K562 (cell line): ENCODE data around the gene EBNA1BP2. TPM values are rescaled to one million over a fixed set of nuclear protein-coding genes. Genes with fewer than 3 reads are reported as not detected.
A peak's percentile ranks its signal among the peaks of the same experiment; 100 is the strongest.

ENCODE experiments used
- BHLHE40 ChIP-seq: IDR thresholded peaks from 2 replicates; pipeline ENCODE4 v1.6.1; 2011; ENCODE audit warnings: low read length, improper control_type of control experiment
- NBN ChIP-seq: fragments of 450-650 bp; IDR thresholded peaks from 2 replicates; pipeline ENCODE4 v1.6.1; 2016; ENCODE audit warnings: low read depth, mild to moderate bottlenecking
- NFIC ChIP-seq: fragments of 450-650 bp; IDR thresholded peaks from 2 replicates; pipeline ENCODE4 v1.6.1; 2017; ENCODE audit warnings: mild to moderate bottlenecking, inconsistent platforms
- PCBP2 ChIP-seq: fragments of 200-400 bp; formaldehyde crosslinking; IDR thresholded peaks from 2 replicates; pipeline ENCODE4 v1.6.1; 2018; ENCODE audit warnings: low read length, low read depth, mild to moderate bottlenecking, moderate library complexity; ENCODE audit not compliant: poor library complexity, severe bottlenecking
- RBBP5 ChIP-seq: fragments of 200-600 bp; sonication (generic); IDR thresholded peaks from 2 replicates; pipeline ENCODE4 v1.6.1; 2012; ENCODE audit warnings: borderline replicate concordance, mild to moderate bottlenecking, low read length, control low read depth, inconsistent platforms; ENCODE audit not compliant: insufficient read depth, poor library complexity, severe bottlenecking
- RBM34 ChIP-seq: fragments of 200-400 bp; formaldehyde crosslinking; IDR thresholded peaks from 2 replicates; pipeline ENCODE4 v1.6.1; 2018; ENCODE audit warnings: low read length, borderline replicate concordance; ENCODE audit not compliant: insufficient read depth
- SETDB1 ChIP-seq: IDR thresholded peaks from one replicate; pipeline ENCODE4 v1.6.1; 2012; ENCODE audit warnings: low read length, control low read depth, inconsistent platforms
- TFAM ChIP-seq: fragments of 250-450 bp; sonication (Bioruptor Pico); conservative IDR thresholded peaks from 2 replicates; pipeline ENCODE4 v1.5.0; 2021; ENCODE audit warnings: mild to moderate bottlenecking, moderate library complexity
- TGIF2 ChIP-seq: sonication (generic); formaldehyde crosslinking; IDR thresholded peaks from 2 replicates; pipeline ENCODE4 v1.8.1; 2022; ENCODE audit warnings: mild to moderate bottlenecking, missing genetic modification reagents, moderate library complexity
- polyA plus RNA-seq, 8 experiments: library from polyadenylated mRNA; depleted of rRNA in 4 of 8; stranded (reverse) in 5 of 8; unstranded in 3 of 8; fragments of >200 nt; fragmentation: Nextera tagmentation in 2 of 8; fragmentation: Illumina TruSeq in 1 of 8; extraction: Ambion mirVana in 2 of 8; extraction: Trizol in 1 of 8; gene quantifications; 2 replicates each; pipeline versions ENCODE4 v1.2.1 to v1.2.3, GENCODE V29; 2011 to 2014; ENCODE audit warnings: inconsistent platforms in 1 of 8, missing spikeins in 1 of 8
- total RNA-seq, 7 experiments: library from RNA; depleted of rRNA in 6 of 7; stranded (reverse); fragments of >200 nt in 6 of 7; fragmentation: Illumina TruSeq in 2 of 7; extraction: Trizol in 2 of 7; gene quantifications; 2 replicates each; pipeline versions ENCODE4 v1.2.1 to v1.2.3, GENCODE V29; 2011 to 2021; ENCODE audit warnings: low replicate concordance in 1 of 7
- TF ChIP-seq, protein P1 (sequence below), 2 experiments: fragments of 450-650 bp; formaldehyde crosslinking in 1 of 2; IDR thresholded peaks; 2 replicates each; pipeline versions ENCODE4 v1.4.0 to v1.6.1; 2014 to 2020; ENCODE audit warnings: mild to moderate bottlenecking in 2 of 2, borderline replicate concordance in 1 of 2, low read depth in 1 of 2
- TF ChIP-seq, protein P2 (sequence below): IDR thresholded peaks from 2 replicates; pipeline ENCODE4 v1.6.1; 2014; ENCODE audit warnings: antibody characterized with exemption
- TF ChIP-seq, protein P3 (sequence below), 2 experiments: fragments of 200-800 bp in 1 of 2; sonication (Bioruptor generic) in 1 of 2; sonication (generic) in 1 of 2; formaldehyde crosslinking in 1 of 2; IDR thresholded peaks in 1 of 2; conservative IDR thresholded peaks in 1 of 2; 2 replicates each; pipeline versions ENCODE4 v1.5.0 to v1.6.1; 2016 to 2020; ENCODE audit warnings: missing compliant biosample characterization in 1 of 2, missing genetic modification characterization in 1 of 2, missing genetic modification reagents in 1 of 2

The EBNA1BP2 gene
- total and polyA plus RNA-seq, 9 of the 15 experiments (the other 6 are each of a cell fraction or from before 2014, with no cell fraction given) = 95.2 to 349 (median 249) TPM

DNA sequence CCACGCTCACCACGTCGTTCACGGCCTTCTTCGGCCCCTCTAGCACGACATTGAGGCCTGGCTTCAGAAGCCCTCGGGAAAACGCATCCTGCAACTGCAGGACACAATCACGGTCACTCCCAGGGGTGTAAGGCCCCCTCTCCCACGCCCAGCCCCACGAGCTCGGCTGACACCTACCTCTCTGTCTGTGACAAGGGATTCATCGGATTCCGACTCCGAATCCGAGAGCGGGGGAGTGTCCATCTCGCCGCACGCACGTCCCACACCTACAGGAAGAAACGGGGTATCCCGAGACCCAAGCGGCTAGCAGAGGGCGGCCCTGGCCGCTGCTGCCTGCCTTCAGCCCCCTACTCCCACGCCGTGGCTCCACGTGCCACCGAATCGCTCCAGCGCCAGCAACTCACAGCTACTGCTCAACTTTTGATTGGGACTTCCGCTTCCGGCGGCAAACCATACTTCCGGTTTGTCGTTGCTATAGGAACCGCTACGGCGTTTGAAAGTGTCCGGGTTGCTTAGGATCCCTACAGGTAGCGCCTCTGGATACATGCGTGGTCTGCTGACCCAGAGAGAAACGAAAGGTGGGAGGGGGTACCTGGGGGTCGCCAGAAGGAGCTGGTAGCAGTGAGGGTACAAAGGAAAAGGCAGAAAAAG, at the start of gene EBNA1BP2, which contains the start of gene CFAP57 (continued):
- TF ChIP-seq, protein P1, sequence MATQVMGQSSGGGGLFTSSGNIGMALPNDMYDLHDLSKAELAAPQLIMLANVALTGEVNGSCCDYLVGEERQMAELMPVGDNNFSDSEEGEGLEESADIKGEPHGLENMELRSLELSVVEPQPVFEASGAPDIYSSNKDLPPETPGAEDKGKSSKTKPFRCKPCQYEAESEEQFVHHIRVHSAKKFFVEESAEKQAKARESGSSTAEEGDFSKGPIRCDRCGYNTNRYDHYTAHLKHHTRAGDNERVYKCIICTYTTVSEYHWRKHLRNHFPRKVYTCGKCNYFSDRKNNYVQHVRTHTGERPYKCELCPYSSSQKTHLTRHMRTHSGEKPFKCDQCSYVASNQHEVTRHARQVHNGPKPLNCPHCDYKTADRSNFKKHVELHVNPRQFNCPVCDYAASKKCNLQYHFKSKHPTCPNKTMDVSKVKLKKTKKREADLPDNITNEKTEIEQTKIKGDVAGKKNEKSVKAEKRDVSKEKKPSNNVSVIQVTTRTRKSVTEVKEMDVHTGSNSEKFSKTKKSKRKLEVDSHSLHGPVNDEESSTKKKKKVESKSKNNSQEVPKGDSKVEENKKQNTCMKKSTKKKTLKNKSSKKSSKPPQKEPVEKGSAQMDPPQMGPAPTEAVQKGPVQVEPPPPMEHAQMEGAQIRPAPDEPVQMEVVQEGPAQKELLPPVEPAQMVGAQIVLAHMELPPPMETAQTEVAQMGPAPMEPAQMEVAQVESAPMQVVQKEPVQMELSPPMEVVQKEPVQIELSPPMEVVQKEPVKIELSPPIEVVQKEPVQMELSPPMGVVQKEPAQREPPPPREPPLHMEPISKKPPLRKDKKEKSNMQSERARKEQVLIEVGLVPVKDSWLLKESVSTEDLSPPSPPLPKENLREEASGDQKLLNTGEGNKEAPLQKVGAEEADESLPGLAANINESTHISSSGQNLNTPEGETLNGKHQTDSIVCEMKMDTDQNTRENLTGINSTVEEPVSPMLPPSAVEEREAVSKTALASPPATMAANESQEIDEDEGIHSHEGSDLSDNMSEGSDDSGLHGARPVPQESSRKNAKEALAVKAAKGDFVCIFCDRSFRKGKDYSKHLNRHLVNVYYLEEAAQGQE (IDR thresholded peaks at IDR 0.05; ENCODE audit: borderline replicate concordance) = no peak
- TF ChIP-seq, protein P1 (CRISPR knock-in tag; IDR thresholded peaks at IDR 0.05; ENCODE audit: low read depth) = 0 out of 2 replicates have a peak, but pooled peaks have one; percentile 17
- TF ChIP-seq TFAM (no peak), NFIC (peak; percentile 47; the same call in 1 of the 2 replicates), RBM34 (no peak), TGIF2 (CRISPR knock-in tag) (no peak), SETDB1 (peak; percentile 41), PCBP2 (no peak), RBBP5 (peak; percentile 95), BHLHE40 (peak; percentile 84), NBN (no peak; the same call in 1 of the 2 replicates)
- TF ChIP-seq, protein P2, sequence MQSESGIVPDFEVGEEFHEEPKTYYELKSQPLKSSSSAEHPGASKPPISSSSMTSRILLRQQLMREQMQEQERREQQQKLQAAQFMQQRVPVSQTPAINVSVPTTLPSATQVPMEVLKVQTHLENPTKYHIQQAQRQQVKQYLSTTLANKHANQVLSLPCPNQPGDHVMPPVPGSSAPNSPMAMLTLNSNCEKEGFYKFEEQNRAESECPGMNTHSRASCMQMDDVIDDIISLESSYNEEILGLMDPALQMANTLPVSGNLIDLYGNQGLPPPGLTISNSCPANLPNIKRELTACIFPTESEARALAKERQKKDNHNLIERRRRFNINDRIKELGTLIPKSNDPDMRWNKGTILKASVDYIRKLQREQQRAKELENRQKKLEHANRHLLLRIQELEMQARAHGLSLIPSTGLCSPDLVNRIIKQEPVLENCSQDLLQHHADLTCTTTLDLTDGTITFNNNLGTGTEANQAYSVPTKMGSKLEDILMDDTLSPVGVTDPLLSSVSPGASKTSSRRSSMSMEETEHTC = no peak
- TF ChIP-seq, protein P3, sequence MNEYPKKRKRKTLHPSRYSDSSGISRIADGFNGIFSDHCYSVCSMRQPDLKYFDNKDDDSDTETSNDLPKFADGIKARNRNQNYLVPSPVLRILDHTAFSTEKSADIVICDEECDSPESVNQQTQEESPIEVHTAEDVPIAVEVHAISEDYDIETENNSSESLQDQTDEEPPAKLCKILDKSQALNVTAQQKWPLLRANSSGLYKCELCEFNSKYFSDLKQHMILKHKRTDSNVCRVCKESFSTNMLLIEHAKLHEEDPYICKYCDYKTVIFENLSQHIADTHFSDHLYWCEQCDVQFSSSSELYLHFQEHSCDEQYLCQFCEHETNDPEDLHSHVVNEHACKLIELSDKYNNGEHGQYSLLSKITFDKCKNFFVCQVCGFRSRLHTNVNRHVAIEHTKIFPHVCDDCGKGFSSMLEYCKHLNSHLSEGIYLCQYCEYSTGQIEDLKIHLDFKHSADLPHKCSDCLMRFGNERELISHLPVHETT (CRISPR knock-in tag; conservative IDR thresholded peaks at IDR 0.05 in 1 of 2, IDR thresholded peaks at IDR 0.05 in 1 of 2) = peak in 1 of 2 experiments; percentile 53; a peak in 1 of 4 replicates
